Inflammatory macrophage treated with lipopolysaccharide for 1 hour (primary cell): ENCODE results near the gene EIF2S2.

ENCODE experiments used
- DNase-seq, 2 donors: peaks; one replicate each; pipeline ENCODE4 v3.0.0-alpha.2; 2020 to 2022

Gene EIF2S2

GRCh38 chr20:34061695-34062094 is 50.3 kb downstream of the EIF2S2 start:
- no peak for DNase-seq

DNA sequence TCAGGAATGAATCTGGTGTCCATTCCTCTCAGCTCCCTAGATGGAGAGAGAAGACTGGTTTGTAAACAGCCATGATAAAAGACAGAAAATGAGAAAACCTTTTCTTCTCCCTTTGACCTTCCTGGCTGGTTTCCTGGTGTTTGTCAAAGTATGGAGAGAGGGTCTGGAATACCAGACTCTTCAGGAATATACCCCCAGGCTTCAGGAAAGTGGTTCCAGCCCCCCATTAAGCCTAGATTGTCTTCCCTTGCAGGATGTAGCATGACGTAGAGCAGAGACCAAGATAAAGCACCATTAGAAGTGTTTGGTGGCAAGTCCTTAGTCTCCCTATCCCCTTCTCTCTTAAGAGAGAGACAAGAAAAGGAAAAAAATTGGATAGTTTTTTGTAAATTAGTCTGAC is 51.1 kb downstream of the EIF2S2 start:
- no peak for DNase-seq

GRCh38 chr20:34058831-34059230 is 53.2 kb downstream of the EIF2S2 start:
- DNase-seq, result no peak

GRCh38 chr20:34055290-34055689 is 56.8 kb downstream of the EIF2S2 start:
- no peak for DNase-seq

GRCh38 chr20:34052414-34052813 is 59.6 kb downstream of the EIF2S2 start:
- no peak for DNase-seq

DNA sequence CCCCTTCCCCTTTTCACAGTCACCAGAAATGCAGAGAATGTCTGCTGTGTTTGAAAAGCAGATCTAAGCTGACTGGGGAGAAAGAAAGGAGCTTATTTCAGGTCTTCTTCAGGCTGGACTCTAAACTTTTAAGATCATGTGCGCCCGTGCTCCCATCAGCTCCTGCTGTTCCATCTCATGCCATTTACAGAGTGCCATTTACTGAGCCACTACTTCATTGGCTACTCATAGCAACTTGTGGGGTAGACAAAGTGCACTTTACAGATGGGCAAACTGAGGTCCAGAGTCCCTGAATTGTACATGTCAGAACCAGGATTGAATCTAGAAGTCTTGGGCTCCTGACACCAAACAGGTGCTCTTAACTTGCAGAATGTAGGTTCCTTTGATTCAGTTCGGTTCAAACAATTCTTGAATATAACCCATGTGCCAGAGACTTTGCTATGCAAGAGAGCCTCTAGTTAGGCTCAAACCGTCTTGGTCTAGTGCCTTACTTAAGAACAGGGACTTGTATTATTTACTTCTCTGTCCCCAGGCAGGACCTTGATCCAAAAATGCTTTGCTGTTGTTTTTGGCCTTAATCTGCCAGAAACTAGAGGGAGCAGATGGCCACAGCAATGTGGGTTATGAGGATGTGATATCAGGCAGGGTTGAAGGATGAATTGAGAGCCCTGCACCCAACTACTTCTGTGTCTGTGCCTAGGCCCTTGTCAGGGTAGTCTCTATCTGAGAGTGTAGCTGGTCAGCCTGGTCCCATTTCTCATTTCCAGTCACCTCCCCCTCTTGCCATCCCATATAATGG is 61.9 kb downstream of the EIF2S2 start:
- no peak for DNase-seq

- DNase-seq, result peak; percentile 39 to 51
Measured at GRCh38 chr20:34049389-34049788, 62.7 kb downstream of the EIF2S2 start.

- no peak for DNase-seq
Measured at GRCh38 chr20:34047917-34048316, 64.1 kb downstream of the EIF2S2 start.

DNA sequence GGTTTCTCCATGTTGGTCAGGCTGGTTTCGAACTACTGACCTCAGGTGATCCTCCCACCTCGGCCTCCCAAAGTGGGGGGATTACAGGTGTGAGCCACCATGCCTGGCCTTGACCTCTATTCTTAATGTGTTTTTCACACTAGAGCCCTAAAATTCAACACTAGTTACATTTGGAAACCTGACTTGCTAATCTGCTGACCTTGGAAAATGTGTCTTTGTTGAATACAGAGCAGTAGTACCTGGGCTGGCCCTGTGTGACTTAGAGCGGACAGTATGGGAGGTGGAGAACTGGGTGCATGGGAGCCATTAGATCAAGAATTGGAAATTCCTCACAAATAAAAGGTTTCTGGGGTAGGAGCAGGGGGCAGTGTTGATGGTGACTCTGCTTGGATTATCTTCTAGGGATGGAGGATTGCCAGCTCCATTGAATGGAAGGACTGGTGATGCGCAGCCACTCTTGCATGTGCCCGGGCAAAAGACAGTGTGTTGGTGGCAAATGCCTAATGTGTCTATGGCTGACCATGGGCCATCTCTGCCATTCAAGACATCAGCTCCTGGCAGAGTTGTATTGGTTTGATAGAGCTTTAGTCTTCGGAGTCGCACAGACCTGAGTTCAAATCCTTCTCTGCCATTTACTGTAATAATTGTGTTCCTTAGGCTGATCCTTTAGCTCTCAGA is 64.9 kb downstream of the EIF2S2 start:
- DNase-seq, result no peak

GRCh38 chr20:34045930-34046725 is 65.9 kb downstream of the EIF2S2 start:
- no peak for DNase-seq

- DNase-seq, result peak in 1 of 2 donors; percentile 18
Measured at GRCh38 chr20:34045294-34045693, 66.7 kb downstream of the EIF2S2 start.

- DNase-seq, result no peak
Measured at GRCh38 chr20:34043025-34043424, 69.0 kb downstream of the EIF2S2 start.

GRCh38 chr20:34042262-34042661 is 69.8 kb downstream of the EIF2S2 start:
- DNase-seq, result peak in 1 of 2 donors; percentile 8

DNA sequence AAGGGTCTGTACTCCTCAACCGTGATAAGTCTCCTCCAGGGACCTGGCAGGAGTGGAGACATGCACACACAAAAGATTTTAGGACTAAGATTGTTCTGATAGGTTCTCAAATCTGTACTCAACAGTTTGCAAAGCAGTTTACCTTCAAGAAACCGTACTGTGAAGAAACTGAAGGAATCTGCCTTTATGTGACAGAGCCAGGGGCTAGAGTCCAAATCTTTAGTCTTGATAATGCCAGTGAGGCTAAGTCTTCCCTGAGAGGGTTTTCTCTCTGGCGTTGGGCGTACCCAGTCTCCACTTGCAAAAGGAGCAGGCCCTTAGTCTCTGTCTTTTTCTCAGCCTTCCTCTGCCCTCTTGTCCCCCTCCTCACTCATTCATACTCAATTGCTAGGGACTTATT is 70.8 kb downstream of the EIF2S2 start:
- no peak for DNase-seq

DNA sequence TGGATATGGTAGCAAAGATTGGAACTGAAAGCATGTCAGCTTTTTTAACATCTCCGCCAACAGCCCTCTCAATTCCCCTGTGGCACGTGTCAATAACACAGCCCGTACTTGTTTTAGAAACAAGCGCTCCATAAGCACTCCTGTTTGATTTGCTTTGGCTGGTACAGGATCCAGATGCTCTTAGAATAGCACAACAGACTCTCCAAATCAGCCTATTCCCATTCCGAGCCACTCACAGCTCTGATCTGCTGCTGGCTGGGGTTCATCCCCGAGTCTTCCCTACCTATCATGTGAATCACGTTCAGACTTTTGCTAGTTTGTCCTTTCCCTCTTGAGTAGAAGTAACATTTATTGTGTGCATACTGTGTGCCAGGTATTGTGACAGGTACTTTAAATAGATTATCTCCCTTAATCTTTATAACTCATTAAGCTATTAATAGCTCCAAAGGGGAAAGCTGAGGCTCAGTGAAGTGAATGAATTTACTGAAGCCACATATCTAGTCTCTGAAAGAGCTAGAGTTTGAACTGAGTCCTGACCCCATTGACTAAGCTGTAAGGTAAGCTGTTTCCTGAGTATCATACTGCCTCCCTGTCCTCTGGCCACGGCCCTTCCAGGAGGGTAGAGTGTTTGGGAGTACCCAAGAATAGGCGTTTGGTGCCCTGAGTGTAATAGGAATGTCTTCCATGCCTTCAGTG is 71.6 kb downstream of the EIF2S2 start:
- no peak for DNase-seq
